Stimulated activated CD8-positive, alpha-beta memory T cell treated with anti-CD3 and anti-CD28 coated beads, Interleukin-7, amount 100 ng/mL, for 4 hours (primary cell): ENCODE results near the gene YDJC.
"Not testable (repeated sequence)": the region's sequence is repeated elsewhere in the genome, so short reads cannot be mapped to it uniquely, and the experiment has no call there.

Experiments used
- DNase-seq, 2 donors: peaks; one replicate each; pipeline ENCODE4 v3.0.0-alpha.2; 2020; ENCODE audit warnings: low read depth in 2 of 2

YDJC gene

DNA sequence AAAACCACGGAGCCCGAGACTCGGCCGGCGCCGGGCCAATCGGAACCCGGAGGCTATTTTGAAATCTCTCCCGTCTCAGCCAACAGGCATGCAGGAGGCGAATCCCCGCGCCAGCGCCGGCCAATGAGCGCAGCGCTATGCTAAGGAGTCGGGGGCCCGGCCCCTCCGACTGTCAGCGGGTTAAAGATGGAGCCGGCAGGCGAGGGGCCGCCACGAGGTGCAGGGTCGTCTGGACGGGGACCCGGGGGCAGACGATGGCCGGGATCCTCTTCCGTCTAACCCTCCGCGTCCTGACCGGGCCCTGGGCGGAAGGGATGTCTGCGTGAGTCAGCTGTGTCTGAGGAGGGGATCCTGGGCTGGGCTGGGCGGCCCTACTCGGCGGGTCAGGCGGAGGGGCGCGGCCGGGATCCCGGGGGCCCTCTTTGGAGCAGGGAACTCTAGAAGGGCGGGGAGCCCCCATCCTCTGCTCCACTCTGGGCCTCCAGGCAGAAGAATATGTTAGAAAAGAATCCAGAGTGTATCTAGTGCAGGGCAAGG, 22.3 kb upstream of the YDJC start:
- peak; percentile 65 to 73 for DNase-seq

- no peak for DNase-seq
Measured at GRCh38 chr22:21651521-21652009, 21.7 kb upstream of the YDJC start.

DNA sequence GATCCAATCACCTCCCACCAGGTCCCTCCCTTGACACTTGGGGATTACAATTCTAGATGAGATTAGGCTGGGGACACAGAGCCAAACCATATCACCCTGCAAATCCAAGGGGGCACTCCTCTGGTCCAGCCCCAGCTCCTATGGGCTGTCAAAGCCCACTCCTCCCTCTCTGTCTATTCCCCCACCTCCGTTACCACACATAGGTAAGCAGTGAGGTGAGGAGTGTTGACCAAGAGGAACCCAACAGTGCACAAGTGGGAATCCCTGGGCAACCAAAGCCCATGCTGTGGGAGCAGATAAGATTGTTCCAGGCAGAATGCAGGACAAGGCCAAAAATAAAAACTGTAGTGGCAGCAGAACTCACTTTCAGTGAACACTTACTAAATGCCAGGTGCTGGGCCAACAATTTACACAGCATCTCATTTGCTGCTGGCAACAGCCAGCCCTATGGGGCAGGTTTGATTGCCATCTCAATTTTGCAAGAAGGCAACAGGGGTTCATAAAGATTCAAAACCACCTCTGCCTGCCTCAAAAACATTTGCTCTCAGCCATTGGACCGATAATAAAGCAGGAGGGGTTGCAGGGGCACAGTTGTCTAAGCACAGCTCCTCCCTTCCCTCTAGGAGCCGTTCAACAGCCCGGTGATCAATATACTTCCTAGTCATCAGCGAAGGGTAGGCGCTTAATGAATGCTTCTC, 21.1 kb upstream of the YDJC start:
- DNase-seq: no peak

GRCh38 chr22:21650280-21650679, 20.5 kb upstream of the YDJC start:
- DNase-seq: no peak

DNA sequence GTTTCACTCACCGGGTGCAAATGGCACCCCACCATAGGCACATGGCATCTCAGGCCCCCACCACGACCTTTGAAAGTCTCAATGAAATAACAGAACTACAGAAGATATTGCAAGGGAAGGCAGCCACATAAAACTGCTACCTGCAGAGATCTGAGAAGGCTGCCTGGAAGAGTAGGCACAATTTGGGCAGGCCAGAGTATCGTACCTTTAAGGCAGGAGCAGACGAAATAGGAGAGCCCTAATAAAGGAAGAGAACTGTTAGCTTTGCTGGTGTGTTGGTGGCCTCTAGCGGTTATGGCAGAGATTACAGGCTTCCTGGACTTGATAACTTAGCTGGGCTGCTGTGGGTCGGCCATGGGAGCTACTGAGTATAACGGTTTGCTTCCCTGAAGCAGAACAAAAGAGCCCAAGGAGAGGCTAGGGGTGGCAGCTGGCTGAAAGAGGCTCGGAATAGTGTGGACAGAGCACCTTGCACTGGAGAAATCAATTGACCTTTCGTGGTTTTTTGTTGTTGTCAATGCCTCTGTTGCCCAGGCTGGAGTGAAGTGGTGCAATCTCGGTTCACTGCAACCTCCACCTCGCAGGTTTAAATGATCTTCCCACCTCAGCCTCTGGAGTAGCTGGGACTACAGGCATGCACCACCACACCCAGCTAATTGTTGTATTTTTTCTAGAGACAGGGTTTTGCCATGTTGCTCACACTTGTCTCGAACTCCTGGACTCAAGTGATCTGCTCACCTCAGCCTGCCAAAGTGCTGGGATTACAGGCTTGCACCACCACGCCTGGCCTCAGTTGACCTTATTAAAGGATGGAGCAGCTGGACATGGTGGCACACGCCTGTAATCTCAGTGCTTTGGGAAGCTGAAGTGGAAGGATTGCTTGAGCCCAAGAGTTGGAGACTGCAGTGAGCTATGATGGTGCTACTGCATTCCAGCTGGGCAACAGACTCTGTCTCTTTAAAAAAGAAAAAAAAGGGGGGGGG, 17.1 kb upstream of the YDJC start:
- DNase-seq: peak; percentile 54 to 71

- DNase-seq: not testable (repeated sequence)
Measured at GRCh38 chr22:21645513-21645912, 15.7 kb upstream of the YDJC start.

DNA sequence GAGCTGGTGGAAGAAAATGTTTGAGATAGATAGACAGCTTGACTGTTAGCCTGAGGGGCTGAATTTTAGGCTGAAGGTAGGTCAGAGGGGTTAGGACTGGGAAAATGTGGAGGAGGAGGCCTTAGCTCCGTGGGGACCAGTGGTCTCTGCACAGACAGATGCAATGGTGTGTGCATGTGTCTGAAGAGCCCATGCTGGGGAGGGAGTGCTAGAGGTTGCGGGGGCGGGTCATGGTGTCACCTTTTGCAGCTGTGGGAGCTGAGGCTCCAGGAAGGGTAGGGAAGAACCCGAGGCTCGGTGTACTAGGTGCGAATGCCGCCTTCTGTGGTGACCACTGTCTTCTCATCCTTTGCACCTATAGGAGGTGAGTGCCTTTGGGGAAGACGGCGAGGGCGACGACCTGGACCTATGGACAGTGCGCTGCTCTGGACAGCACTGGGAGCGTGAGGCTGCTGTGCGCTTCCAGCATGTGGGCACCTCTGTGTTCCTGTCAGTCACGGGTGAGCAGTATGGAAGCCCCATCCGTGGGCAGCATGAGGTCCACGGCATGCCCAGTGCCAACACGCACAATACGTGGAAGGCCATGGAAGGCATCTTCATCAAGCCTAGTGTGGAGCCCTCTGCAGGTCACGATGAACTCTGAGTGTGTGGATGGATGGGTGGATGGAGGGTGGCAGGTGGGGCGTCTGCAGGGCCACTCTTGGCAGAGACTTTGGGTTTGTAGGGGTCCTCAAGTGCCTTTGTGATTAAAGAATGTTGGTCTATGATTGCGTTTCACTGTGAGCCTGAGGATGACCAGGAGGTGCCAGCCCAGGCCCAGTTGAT, 13.9 kb upstream of the YDJC start:
- DNase-seq: no peak

- DNase-seq: peak; percentile 43 to 50
Measured at GRCh38 chr22:21642584-21643448, 13.0 kb upstream of the YDJC start.

- DNase-seq: peak; percentile 96 to 98
Measured at GRCh38 chr22:21641789-21642583, 12.2 kb upstream of the YDJC start, which contains the start of gene SDF2L1. Gene SDF2L1 (plus strand): TSS chr22:21642302. CDS start chr22:21642337, 35 bp downstream.

GRCh38 chr22:21641417-21641788, 11.6 kb upstream of the YDJC start:
- DNase-seq: no peak

GRCh38 chr22:21640810-21641209, 11.0 kb upstream of the YDJC start:
- DNase-seq: no peak

DNA sequence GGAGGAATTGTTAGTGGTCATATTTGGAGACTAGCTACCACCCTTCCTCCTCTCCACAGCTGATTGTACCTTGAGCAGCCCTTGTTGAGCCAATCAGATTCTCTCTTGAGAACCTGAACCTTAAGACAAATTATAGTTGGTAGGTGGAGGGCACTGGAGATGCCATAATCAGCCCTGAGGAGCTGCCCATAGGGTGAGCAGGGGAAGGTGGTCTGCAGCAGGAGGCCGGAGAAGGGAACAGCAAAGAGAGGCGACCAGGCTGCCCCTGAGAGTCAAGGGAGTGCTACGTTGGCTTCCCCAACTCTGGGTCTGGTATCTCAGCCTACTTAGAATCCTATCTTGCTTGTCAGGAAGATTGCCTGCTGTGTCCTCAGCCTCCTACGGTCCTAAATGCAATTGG, 9.5 kb upstream of the YDJC start:
- DNase-seq: no peak

DNA sequence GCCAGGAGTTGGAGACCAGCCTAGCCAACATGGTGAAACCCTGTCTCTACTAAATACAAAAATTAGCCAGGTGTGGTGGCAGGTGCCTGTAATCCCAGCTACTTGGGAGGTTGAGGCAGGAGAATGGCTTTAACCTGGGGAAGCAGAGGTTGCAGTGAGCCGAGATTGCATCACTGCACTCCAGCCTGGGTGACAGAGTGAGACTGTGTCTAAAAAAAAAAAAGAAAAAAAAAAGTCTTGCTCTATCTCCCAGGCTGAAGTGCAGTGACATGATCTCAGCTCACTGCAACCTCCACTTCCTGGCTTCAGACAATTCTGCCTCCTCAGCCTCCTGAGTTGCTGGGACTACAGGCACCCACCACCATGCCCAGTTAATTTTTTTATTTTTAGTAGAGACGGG, 7.6 kb upstream of the YDJC start:
- not testable (repeated sequence) for DNase-seq

DNA sequence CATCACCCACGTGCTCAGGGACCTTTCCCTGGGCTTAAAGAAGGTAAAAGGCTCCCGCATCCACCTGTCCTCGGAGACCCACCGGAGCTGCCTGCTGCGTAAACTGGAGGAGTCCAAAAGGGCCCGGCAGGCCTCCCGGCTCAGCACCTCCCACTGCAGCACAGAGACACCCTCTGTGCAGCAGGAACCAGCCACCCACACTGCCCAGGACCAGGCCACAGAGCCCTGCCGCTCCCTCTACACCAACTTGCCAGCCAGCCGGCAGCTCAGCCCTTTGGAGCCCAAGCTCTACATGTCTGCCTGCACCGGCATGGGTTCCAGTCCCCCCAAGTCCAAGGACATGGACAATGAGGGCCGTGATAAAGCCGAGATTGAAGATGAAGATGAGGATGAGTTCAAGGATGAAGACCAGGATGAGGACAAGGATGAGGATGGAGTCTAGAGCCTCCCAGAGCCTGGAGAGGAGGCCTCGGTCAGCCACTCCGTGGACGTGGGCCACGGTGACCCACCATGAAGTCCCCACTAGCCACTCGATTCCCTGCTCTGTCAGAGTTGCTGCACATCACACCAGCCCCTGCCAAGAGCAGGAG, 6.9 kb upstream of the YDJC start:
- DNase-seq: no peak

DNA sequence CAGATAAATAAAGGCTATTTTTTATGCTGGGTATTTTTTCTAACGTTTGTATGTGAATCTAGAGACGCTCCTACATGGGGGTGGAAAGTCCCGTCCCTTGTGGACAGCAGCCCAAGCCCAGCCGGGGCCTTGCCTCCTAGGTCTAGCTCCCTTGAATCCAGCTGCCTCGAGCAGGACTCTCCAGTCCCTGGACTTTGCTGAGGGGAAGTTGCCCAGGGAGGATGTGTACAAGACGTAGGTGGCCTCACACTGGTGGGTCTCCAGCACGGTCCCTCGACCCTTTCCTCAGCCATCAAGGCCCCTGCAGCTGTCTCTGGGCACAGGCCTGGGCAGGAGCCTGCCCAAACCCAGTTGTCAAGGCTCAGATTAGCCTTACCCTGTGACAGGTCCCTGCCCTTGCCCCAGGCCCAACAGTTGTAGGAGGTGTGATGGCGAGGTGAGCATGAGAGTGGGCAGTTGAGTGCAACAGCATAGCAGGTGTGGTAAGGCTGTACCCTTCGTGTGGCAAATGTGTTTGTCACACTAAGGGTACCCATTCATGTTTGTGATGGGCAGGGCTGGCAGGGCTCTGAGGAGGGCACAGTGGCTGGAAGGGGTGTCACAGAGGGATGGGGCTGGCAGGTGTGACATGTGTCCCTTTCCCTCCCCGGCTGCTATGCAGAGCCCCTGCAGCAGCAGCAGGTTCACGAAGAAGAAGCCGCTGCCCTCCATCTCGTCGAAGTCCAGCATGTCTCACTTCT, 6.1 kb upstream of the YDJC start:
- DNase-seq: no peak

- DNase-seq: no peak
Measured at GRCh38 chr22:21634844-21635243, 5.0 kb upstream of the YDJC start.

GRCh38 chr22:21634081-21634480, 4.3 kb upstream of the YDJC start:
- no peak for DNase-seq

DNA sequence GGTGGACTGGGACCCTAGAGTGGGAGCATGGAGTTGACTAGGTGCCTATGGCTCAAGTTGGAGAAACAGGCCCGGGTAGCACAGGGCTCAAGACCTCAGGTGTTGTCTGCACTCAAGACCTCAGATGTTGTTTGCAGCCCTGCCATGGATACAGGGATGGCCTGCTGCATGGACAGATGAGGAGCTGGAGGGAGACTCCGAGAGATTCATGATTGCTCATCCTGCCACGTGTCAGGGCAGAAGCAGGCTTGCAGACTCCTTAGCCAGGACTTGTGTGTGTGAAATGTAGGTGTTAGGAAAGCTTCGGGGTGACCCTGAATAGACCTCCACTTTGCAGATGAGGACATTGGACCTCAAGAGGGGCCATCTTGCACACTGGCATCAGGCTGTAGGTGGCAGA, 3.7 kb upstream of the YDJC start:
- no peak for DNase-seq

GRCh38 chr22:21632931-21633330, 3.1 kb upstream of the YDJC start:
- no peak for DNase-seq
